Epithelial cell of esophagus (primary cell): ENCODE data around the gene MTFR1L.
A peak's percentile ranks its signal among the peaks of the same experiment; 100 is the strongest.

Source experiments
- DNase-seq: peaks from one replicate; pipeline ENCODE4 v3.0.0; 2010; ENCODE audit warnings: low read depth
- H3K4me3 ChIP-seq: 2 replicates; pipeline ENCODE4 v1.5.1; 2011; ENCODE audit warnings: mild to moderate bottlenecking, low read length, control low read depth
- TF ChIP-seq, protein P1 (sequence below): IDR thresholded peaks from 2 replicates; pipeline ENCODE4 v1.5.1; 2011; ENCODE audit warnings: low read depth, mild to moderate bottlenecking, low read length, control low read depth, inconsistent platforms; ENCODE audit not compliant: insufficient read depth; ENCODE audit errors: missing control alignments

The MTFR1L gene

DNA sequence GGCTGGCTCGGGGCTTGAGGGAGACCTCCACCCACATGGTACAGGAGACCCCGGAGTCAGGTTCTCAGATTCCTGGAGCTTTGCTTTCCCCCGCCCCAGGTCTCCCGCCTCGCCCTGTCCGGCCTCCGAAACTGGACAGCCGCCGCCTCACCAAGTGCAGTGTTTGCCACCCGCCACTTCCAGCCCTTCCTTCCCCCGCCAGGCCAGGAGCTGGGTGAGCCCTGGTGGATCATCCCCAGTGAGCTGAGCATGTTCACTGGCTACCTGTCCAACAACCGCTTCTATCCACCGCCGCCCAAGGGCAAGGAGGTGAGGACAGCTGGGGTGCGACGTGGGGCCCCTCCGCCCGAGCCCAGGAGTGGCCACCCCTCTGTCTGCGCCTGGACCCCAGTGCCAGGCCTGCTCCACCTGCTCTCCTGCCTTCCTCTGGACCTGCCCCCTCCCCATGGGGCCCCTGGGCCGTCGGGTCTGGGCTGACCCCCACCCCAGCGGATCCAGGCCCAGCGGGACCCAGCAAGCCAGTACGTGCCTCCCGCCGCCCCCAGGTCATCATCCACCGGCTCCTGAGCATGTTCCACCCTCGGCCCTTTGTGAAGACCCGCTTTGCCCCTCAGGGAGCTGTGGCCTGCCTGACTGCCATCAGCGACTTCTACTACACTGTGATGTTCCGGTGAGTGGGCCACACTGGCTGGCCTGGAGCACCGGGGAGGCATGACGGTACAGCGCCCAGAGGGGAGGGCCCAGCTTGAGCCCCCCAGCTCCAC, 11.1 kb upstream of the MTFR1L start:
- DNase-seq = no peak
- H3K4me3 ChIP-seq = no peak overlapping the region
- TF ChIP-seq, protein P1, sequence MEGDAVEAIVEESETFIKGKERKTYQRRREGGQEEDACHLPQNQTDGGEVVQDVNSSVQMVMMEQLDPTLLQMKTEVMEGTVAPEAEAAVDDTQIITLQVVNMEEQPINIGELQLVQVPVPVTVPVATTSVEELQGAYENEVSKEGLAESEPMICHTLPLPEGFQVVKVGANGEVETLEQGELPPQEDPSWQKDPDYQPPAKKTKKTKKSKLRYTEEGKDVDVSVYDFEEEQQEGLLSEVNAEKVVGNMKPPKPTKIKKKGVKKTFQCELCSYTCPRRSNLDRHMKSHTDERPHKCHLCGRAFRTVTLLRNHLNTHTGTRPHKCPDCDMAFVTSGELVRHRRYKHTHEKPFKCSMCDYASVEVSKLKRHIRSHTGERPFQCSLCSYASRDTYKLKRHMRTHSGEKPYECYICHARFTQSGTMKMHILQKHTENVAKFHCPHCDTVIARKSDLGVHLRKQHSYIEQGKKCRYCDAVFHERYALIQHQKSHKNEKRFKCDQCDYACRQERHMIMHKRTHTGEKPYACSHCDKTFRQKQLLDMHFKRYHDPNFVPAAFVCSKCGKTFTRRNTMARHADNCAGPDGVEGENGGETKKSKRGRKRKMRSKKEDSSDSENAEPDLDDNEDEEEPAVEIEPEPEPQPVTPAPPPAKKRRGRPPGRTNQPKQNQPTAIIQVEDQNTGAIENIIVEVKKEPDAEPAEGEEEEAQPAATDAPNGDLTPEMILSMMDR = no peak

DNA sequence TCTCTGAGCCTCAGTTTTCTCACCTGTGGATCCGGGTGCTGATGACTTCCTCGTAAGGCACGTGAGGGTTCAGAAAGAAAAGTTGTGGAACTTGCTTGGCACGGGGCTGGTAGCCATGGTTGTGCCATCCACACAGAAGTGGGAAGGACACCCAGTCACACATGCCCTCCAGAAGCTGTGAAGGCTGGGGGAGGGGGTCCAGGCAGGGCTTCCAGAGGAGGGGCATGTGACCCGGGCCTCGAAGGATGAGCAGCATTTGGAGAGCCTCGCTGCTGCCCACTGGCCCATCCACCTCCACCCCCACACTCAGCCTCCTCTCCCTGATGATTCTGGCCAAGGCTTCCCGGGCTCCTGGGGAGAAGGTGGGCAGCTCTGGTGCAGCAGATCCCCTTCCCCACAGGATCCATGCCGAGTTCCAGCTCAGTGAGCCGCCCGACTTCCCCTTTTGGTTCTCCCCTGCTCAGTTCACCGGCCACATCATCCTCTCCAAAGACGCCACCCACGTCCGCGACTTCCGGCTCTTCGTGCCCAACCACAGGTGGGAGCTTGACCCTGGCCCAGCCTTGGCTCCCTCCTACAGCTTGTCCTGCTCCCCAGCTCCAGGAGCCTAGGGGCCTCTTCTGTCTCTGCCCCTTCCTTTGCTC, 10.3 kb upstream of the MTFR1L start:
- no peak overlapping the region for H3K4me3 ChIP-seq
- DNase-seq = peak; percentile 56
- TF ChIP-seq, protein P1 = no peak

GRCh38 chr1:25809929-25810328, 9.8 kb upstream of the MTFR1L start:
- DNase-seq = no peak
- H3K4me3 ChIP-seq = no peak overlapping the region
- TF ChIP-seq, protein P1 = no peak

DNA sequence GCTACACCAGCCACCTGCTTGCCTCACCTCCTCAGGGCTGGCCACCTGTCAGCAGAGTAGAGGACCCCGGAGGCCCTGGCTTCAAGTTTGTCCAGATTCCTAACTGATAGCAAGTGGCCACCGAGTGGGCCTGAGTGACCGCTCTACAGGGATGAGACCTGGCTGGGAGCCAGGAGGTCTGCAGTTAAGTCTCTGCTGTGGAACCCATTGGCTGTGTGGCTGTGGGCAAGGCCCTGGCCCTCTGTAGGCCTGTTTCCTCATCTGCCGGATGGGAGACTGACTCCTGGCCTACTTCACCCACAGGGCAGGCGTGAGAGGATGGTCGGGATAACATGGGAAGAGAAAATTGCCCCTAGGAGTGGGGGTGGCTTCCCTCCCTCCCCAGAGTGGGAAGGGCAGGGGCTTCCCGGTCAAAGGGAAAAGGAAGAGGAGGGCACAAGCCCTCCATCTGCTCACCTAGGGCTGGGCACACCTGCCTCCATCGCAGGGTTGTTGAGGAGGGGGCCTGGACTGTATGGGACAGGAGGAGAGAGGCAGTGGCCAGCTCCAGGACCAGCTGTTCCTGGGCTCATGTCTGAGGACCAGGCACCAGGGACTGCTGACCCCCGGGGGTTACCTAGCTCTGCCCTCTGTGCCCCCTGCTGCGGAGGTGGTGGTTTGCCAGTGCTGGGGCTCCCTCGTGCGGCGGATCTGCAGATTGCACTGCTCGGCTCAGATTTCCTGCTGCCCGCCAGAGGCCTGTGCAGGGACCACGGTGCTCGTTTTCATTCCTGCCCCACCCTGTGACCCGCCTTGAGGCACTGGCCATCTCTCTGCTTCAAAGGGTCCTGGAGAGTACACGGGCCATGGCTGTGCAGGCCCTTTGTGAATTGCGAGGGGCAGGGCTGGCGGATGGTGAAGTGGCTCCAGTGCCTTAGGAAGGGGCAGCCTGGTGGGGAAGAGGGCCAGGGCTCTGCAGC, 9.1 kb upstream of the MTFR1L start:
- DNase-seq = peak; percentile 53
- no peak overlapping the region for H3K4me3 ChIP-seq
- TF ChIP-seq, protein P1 = peak; percentile 84

DNA sequence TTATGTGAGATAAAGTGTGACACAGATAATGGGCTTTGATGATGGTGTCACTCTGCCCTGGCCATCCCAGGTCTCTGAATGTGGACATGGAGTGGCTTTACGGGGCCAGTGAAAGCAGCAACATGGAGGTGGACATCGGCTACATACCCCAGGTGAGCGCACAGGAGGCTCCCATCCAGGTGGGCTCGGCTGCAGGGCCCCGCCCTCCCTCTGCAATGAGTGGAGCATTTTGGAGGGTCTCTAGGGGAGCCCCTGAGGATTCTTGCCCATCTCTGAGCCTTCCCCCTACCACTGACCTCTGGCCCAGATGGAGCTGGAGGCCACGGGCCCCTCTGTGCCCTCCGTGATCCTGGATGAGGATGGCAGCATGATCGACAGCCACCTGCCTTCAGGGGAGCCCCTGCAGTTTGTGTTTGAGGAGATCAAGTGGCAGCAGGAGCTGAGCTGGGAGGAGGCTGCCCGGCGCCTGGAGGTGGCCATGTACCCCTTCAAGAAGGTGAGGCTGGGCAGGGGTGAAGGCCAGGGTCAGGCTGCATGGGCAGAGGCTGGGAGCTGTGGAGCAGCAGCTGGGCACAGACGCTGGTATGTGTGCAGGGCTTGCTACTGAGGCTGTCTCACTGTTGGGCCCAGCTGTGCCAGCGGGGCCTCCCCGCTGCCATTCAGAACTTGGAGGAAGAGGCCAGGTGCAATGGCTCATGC, 8.2 kb upstream of the MTFR1L start:
- DNase-seq = no peak
- H3K4me3 ChIP-seq = no peak overlapping the region
- TF ChIP-seq, protein P1 = no peak

DNA sequence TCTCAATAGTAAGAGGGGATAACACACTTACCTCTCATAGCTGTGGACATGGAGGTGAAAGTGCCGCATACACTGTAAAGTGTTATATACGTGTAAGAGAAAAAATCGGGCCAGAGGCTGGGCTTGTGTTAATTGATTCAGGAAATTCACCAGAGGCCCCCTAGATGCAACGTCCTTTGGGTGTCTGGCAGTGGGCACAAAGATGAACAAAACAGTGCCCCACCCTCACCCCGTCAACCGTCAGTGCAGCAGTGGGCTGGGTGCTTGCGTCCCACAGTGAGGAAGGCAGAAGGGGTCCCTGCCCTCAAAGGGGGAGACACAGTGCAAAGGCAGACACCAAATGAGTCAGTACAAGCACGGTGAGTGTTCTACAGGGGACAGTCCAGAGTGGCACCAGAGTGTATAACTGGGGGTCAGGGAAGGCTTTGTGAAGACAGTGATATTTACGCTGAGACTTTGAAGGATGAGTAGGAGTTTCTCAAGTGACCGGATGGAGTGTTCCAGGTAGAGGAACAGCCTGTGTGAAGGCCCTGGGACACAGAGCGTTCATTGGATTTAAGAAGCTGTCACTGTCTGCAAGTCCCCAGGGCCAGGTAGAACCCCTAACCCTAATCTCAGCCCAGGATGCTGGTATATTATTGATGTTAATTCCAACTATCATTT, 6.6 kb upstream of the MTFR1L start:
- TF ChIP-seq, protein P1 = no peak
- no peak overlapping the region for H3K4me3 ChIP-seq
- DNase-seq = no peak
